GM12878 (cell line): ENCODE data around the gene PAM. TPM values are rescaled to one million over a fixed set of nuclear protein-coding genes. Genes with fewer than 3 reads are reported as not detected.

Experiments
- ATAC-seq: fragments of 200-7000 bp; cut with Tn5 transposase; 3 replicates; pipeline ENCODE4 v1.9.1; 2020; ENCODE audit warnings: mild to moderate bottlenecking, moderate library complexity
- BruUV-seq: library from RNA; stranded (reverse); fragments of 400-500 nt; replicated peaks from 2 replicates; lab custom pipeline; 2021; lab: Mats Ljungman, UMichigan
- CTCF ChIA-PET: fragments of 300-600 bp; sonication (Branson Sonifier 250); formaldehyde crosslinking; extraction: SDS; loops from one replicate; lab custom pipeline; 2021; ENCODE audit warnings: inconsistent platforms; lab: Yijun Ruan, JAX
- POLR2A ChIA-PET: fragments of 350-600 bp; formaldehyde crosslinking; extraction: SDS; loops from one replicate; lab custom pipeline; 2021; ENCODE audit warnings: inconsistent platforms; lab: Charles Lee
- RAD21 ChIA-PET: fragments of 300-600 bp; sonication (Branson Sonifier 250); formaldehyde crosslinking; loops from one replicate; lab custom pipeline; 2023; ENCODE audit warnings: antibody characterized with exemption; ENCODE audit not compliant: unreplicated experiment; lab: Charles Lee
- SMC1A ChIA-PET: fragments of 300-600 bp; sonication (Branson Sonifier 250); formaldehyde crosslinking; loops from one replicate; lab custom pipeline; 2023; ENCODE audit not compliant: unreplicated experiment, uncharacterized antibody; lab: Charles Lee
- DNase-seq: peaks from one replicate; pipeline ENCODE4 v3.0.0-alpha.2; 2011; ENCODE audit warnings: low read depth, low spot score
- FAIRE-seq: peaks from 3 replicates; lab custom pipeline; 2011; peaks lifted over from hg19 to GRCh38; lab: Jason Lieb, UNC
- H2AFZ ChIP-seq: 2 replicates; pipeline ENCODE4 v1.6.0; 2011; ENCODE audit warnings: low read depth, low read length, control low read depth; ENCODE audit not compliant: control insufficient read depth
- H3K27ac ChIP-seq: 2 replicates; pipeline ENCODE4 v1.5.1; 2011; ENCODE audit warnings: control low read depth; ENCODE audit not compliant: control insufficient read depth, insufficient read depth
- H3K27me3 ChIP-seq, 2 experiments: replicated peaks in 1 of 2; 2 replicates each; pipeline versions ENCODE4 v1.6.0 to v1.6.1; 2011; ENCODE audit warnings: low read length in 1 of 2; ENCODE audit not compliant: control insufficient read depth in 2 of 2, insufficient read depth in 2 of 2
- H3K36me3 ChIP-seq, 2 experiments: 2 replicates each; pipeline ENCODE4 v1.5.1; 2011; ENCODE audit warnings: low read length in 1 of 2; ENCODE audit not compliant: control insufficient read depth in 2 of 2, insufficient read depth in 2 of 2
- H3K4me1 ChIP-seq: 2 replicates; pipeline ENCODE4 v1.6.1; 2011; ENCODE audit warnings: mild to moderate bottlenecking, low read length, moderate library complexity, mixed read lengths; ENCODE audit not compliant: control insufficient read depth, insufficient read depth
- H3K4me2 ChIP-seq: 2 replicates; pipeline ENCODE4 v1.6.0; 2011; ENCODE audit warnings: control low read depth; ENCODE audit not compliant: control insufficient read depth, insufficient read depth
- H3K4me3 ChIP-seq: fragments of 200-600 bp; sonication (generic); 2 replicates; pipeline ENCODE4 v1.5.1; 2016
- H3K79me2 ChIP-seq: 2 replicates; pipeline ENCODE4 v1.6.0; 2011; ENCODE audit warnings: low read length; ENCODE audit not compliant: control insufficient read depth, insufficient read depth
- H3K9ac ChIP-seq: 2 replicates; pipeline ENCODE4 v1.8.0; 2011; ENCODE audit warnings: low read length, control low read depth, mixed read lengths; ENCODE audit not compliant: control insufficient read depth, insufficient read depth
- H3K9me3 ChIP-seq: replicated peaks from 3 replicates; pipeline ENCODE4 v1.5.1; 2011; ENCODE audit warnings: mild to moderate bottlenecking, low read length; ENCODE audit not compliant: control insufficient read depth, insufficient read depth
- H4K20me1 ChIP-seq: 2 replicates; pipeline ENCODE4 v1.6.0; 2011; ENCODE audit not compliant: control insufficient read depth, insufficient read depth
- BHLHE40 ChIP-seq, 2 experiments: fragments of 450-650 bp in 1 of 2; IDR thresholded peaks; 2 replicates each; pipeline ENCODE4 v1.6.1; 2011 to 2017; ENCODE audit warnings: low read depth in 2 of 2, borderline replicate concordance in 1 of 2, improper control_type of control experiment in 1 of 2, low read length in 1 of 2, mild to moderate bottlenecking in 1 of 2
- EP300 ChIP-seq, 2 experiments: fragments of 150-350 bp in 1 of 2; IDR thresholded peaks; 2 replicates each; pipeline ENCODE4 v1.6.1; 2011 to 2012; ENCODE audit warnings: low read depth in 2 of 2, low read length in 2 of 2, borderline replicate concordance in 1 of 2, improper control_type of control experiment in 1 of 2, inconsistent platforms in 1 of 2; ENCODE audit not compliant: control insufficient read depth in 1 of 2
- HCFC1 ChIP-seq: fragments of 150-350 bp; IDR thresholded peaks from 2 replicates; pipeline ENCODE4 v1.6.1; 2014; ENCODE audit warnings: low read length
- LARP7 ChIP-seq: fragments of 450-650 bp; IDR thresholded peaks from 2 replicates; pipeline ENCODE4 v1.6.1; 2017; ENCODE audit warnings: mild to moderate bottlenecking
- NRF1 ChIP-seq: conservative IDR thresholded peaks from 2 replicates; pipeline ENCODE4 v1.6.1; 2011; ENCODE audit warnings: mild to moderate bottlenecking, low read depth, low read length, improper control_type of control experiment
- POU2F2 ChIP-seq: IDR thresholded peaks from 3 replicates; pipeline ENCODE4 v1.6.1; 2011; ENCODE audit warnings: low read depth, mild to moderate bottlenecking, low read length, borderline replicate concordance
- RFX5 ChIP-seq: IDR thresholded peaks from 2 replicates; pipeline ENCODE4 v1.6.1; 2011; ENCODE audit warnings: low read depth, low read length, improper control_type of control experiment
- SREBF2 ChIP-seq: IDR thresholded peaks from 2 replicates; pipeline ENCODE4 v1.6.1; 2012; ENCODE audit warnings: mild to moderate bottlenecking, low read length
- STAT1 ChIP-seq: fragments of 450-650 bp; conservative IDR thresholded peaks from 2 replicates; pipeline ENCODE4 v1.6.1; 2014; ENCODE audit warnings: antibody characterized with exemption, mild to moderate bottlenecking
- STAT3 ChIP-seq: IDR thresholded peaks from 2 replicates; pipeline ENCODE4 v1.6.1; 2011; ENCODE audit warnings: low read depth, low read length, improper control_type of control experiment
- WGBS: methylation state at CpG from one replicate; pipeline ENCODE4 v1.1.6; 2016; ENCODE audit warnings: low lambda C conversion rate; ENCODE audit not compliant: insufficient replicate concordance, insufficient coverage; ENCODE audit errors: missing lambda C conversion rate; 5-methylcytosine and 5-hydroxymethylcytosine counted together
- in situ Hi-C: fragments of 300-500 bp; cut with MboI; formaldehyde crosslinking; loops from 9 replicates; pipeline ENCODE4 v1.14.3; 2018; ENCODE audit warnings: mixed read lengths
- intact Hi-C: fragments of 100-400 bp; cut with micrococcal nuclease; formaldehyde crosslinking; loops from one replicate; pipeline ENCODE4 v1.14.2; 2022; ENCODE audit not compliant: unreplicated experiment
- polyA plus RNA-seq, 11 experiments: library from polyadenylated mRNA; depleted of rRNA in 4 of 11; unstranded in 6 of 11; stranded (reverse) in 5 of 11; fragments of >200 nt; fragmentation: Nextera tagmentation in 4 of 11; fragmentation: Illumina TruSeq in 1 of 11; extraction: Ambion mirVana in 4 of 11; extraction: Trizol in 1 of 11; gene quantifications; 1 replicate in 1 of 11; 2 replicates in 10 of 11; pipeline versions ENCODE4 v1.2.1 to v1.2.3, GENCODE V29; 2011 to 2016; ENCODE audit warnings: inconsistent platforms in 2 of 11, missing spikeins in 2 of 11, low read depth in 1 of 11
- total RNA-seq, 4 experiments: library from RNA; depleted of rRNA in 3 of 4; stranded (reverse); fragments of >200 nt in 3 of 4; fragmentation: Illumina TruSeq in 1 of 4; extraction: Trizol in 1 of 4; gene quantifications; 2 replicates each; pipeline versions ENCODE4 v1.2.1 to v1.2.3, GENCODE V29; 2013 to 2021
- TF ChIP-seq, protein P1 (sequence below): fragments of 450-650 bp; IDR thresholded peaks from 2 replicates; pipeline ENCODE4 v1.6.1; 2017; ENCODE audit warnings: low read depth, mild to moderate bottlenecking, moderate library complexity
- TF ChIP-seq, protein P2 (sequence below), 3 experiments: IDR thresholded peaks in 2 of 3; conservative IDR thresholded peaks in 1 of 3; 2 replicates each; pipeline ENCODE4 v1.5.1; 2011; ENCODE audit warnings: low read depth in 3 of 3, low read length in 3 of 3, mild to moderate bottlenecking in 3 of 3, control low read depth in 2 of 3, moderate library complexity in 2 of 3, inconsistent platforms in 1 of 3, mixed read lengths in 1 of 3; ENCODE audit not compliant: control insufficient read depth in 2 of 3, insufficient read depth in 1 of 3; ENCODE audit errors: extremely low read depth in 1 of 3
- TF ChIP-seq, protein P3 (sequence below): fragments of 450-650 bp; IDR thresholded peaks from 2 replicates; pipeline ENCODE4 v1.6.1; 2017; ENCODE audit warnings: antibody characterized with exemption, mild to moderate bottlenecking, moderate library complexity

The PAM gene
- total and polyA plus RNA-seq, 10 of the 15 experiments (the other 5 are each of a cell fraction or from before 2014, with no cell fraction given), result 5.5 to 72.5 (median 15.4) TPM

DNA sequence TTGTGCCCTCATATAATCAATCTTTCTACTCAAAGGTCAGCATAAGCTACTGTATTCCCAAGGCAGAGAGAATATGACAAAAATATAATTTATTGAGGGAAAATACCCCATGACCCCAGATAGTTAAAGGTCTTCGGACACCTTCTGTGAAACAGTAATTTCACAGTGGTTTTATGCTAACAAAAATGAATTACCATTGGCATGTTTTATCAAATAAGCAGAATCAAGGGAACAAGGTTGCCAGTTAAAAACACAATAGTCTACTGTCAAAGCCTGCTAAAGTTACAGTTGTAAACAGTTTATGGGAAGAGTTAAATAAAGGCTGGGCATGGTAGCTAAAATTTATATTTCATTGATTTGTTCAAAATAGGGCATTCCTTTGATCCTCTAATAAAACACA, 210.5 kb downstream of the PAM start:
- ChIA-PET CTCF (no interaction called here), POLR2A (no interaction called here), RAD21 (interaction anchor here (2.1 kb wide), 1 partner anchor 284 kb away, joined by 5 read pairs; no protein-coding TSS in a partner anchor), SMC1A (interaction anchor here (1.0 kb wide), 1 partner anchor 8 kb away, joined by 3 read pairs; no protein-coding TSS in a partner anchor)
- Histone ChIP-seq H4K20me1 (no peaks in the 10 kb centered on the region), H3K4me1 (no peaks in the 10 kb centered on the region), H3K79me2 (no peaks in the 10 kb centered on the region), H3K4me2 (no peak overlapping the region), H3K4me3 (no peak overlapping the region), H3K9me3 (no peaks in the 10 kb centered on the region), H3K9ac (no peak overlapping the region), H3K36me3 (no peaks in the 10 kb centered on the region), H3K27me3 (no peaks in the 10 kb centered on the region), H2AFZ (no peak overlapping the region), H3K27ac (no peak overlapping the region)
- intact Hi-C loops (no loop called here), in situ Hi-C loops (no loop called here)
- 100% methylated on average over 1 of the region's 1 CpG for WGBS
- FAIRE-seq (no peak), DNase-seq (no peak), ATAC-seq (no peak)
- BruUV-seq, result no TSS peak
- no peak for TF ChIP-seq RFX5
- no peak for TF ChIP-seq POU2F2
- TF ChIP-seq HCFC1, result no peak
- no peak for TF ChIP-seq STAT3
- TF ChIP-seq EP300 (IDR thresholded peaks at IDR 0.05; ENCODE audit: borderline replicate concordance in 1 of 2, control insufficient read depth in 1 of 2, low read depth in 2 of 2, low read length in 2 of 2), result no peak
- TF ChIP-seq, protein P1, sequence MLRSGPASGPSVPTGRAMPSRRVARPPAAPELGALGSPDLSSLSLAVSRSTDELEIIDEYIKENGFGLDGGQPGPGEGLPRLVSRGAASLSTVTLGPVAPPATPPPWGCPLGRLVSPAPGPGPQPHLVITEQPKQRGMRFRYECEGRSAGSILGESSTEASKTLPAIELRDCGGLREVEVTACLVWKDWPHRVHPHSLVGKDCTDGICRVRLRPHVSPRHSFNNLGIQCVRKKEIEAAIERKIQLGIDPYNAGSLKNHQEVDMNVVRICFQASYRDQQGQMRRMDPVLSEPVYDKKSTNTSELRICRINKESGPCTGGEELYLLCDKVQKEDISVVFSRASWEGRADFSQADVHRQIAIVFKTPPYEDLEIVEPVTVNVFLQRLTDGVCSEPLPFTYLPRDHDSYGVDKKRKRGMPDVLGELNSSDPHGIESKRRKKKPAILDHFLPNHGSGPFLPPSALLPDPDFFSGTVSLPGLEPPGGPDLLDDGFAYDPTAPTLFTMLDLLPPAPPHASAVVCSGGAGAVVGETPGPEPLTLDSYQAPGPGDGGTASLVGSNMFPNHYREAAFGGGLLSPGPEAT, result no peak
- TF ChIP-seq SREBF2, result no peak
- no peak for TF ChIP-seq STAT1
- no peak for TF ChIP-seq NRF1
- TF ChIP-seq, protein P2, sequence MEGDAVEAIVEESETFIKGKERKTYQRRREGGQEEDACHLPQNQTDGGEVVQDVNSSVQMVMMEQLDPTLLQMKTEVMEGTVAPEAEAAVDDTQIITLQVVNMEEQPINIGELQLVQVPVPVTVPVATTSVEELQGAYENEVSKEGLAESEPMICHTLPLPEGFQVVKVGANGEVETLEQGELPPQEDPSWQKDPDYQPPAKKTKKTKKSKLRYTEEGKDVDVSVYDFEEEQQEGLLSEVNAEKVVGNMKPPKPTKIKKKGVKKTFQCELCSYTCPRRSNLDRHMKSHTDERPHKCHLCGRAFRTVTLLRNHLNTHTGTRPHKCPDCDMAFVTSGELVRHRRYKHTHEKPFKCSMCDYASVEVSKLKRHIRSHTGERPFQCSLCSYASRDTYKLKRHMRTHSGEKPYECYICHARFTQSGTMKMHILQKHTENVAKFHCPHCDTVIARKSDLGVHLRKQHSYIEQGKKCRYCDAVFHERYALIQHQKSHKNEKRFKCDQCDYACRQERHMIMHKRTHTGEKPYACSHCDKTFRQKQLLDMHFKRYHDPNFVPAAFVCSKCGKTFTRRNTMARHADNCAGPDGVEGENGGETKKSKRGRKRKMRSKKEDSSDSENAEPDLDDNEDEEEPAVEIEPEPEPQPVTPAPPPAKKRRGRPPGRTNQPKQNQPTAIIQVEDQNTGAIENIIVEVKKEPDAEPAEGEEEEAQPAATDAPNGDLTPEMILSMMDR (IDR thresholded peaks at IDR 0.05 in 2 of 3, conservative IDR thresholded peaks at IDR 0.05 in 1 of 3; ENCODE audit: control insufficient read depth in 2 of 3, extremely low read depth in 1 of 3, insufficient read depth in 1 of 3, low read depth in 3 of 3, low read length in 3 of 3), result no peak
- TF ChIP-seq LARP7, result no peak
- no peak for TF ChIP-seq BHLHE40 (IDR thresholded peaks at IDR 0.05; ENCODE audit: borderline replicate concordance in 1 of 2, low read depth in 2 of 2, low read length in 1 of 2)
- TF ChIP-seq, protein P3, sequence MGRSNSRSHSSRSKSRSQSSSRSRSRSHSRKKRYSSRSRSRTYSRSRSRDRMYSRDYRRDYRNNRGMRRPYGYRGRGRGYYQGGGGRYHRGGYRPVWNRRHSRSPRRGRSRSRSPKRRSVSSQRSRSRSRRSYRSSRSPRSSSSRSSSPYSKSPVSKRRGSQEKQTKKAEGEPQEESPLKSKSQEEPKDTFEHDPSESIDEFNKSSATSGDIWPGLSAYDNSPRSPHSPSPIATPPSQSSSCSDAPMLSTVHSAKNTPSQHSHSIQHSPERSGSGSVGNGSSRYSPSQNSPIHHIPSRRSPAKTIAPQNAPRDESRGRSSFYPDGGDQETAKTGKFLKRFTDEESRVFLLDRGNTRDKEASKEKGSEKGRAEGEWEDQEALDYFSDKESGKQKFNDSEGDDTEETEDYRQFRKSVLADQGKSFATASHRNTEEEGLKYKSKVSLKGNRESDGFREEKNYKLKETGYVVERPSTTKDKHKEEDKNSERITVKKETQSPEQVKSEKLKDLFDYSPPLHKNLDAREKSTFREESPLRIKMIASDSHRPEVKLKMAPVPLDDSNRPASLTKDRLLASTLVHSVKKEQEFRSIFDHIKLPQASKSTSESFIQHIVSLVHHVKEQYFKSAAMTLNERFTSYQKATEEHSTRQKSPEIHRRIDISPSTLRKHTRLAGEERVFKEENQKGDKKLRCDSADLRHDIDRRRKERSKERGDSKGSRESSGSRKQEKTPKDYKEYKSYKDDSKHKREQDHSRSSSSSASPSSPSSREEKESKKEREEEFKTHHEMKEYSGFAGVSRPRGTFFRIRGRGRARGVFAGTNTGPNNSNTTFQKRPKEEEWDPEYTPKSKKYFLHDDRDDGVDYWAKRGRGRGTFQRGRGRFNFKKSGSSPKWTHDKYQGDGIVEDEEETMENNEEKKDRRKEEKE, result no peak
